GM23338 (cell line): ENCODE measurements around the gene HOXA1. TPM values are rescaled to one million over a fixed set of nuclear protein-coding genes. Genes with fewer than 3 reads are reported as not detected.
A peak's percentile ranks its signal among the peaks of the same experiment; 100 is the strongest.

Source experiments
- ATAC-seq: fragments of 200-7000 bp; cut with Tn5 transposase; 3 replicates; pipeline ENCODE4 v1.9.1; 2020
- DNase-seq: peaks from one replicate; pipeline ENCODE4 v3.0.0-alpha.2; 2015; ENCODE audit warnings: low spot score
- H2AFZ ChIP-seq: fragments of 200-600 bp; sonication (generic); 2 replicates; pipeline ENCODE4 v1.8.0; 2016; ENCODE audit warnings: antibody characterized with exemption, mild to moderate bottlenecking, moderate library complexity
- H3F3A ChIP-seq: fragments of 200-600 bp; sonication (generic); replicated peaks from 2 replicates; pipeline ENCODE4 v1.8.0; 2017; ENCODE audit warnings: antibody characterized with exemption, mixed run types, low read depth
- H3K27ac ChIP-seq: fragments of 200-600 bp; sonication (generic); 2 replicates; pipeline ENCODE4 v1.6.1; 2016; ENCODE audit warnings: low read depth
- H3K27me3 ChIP-seq: fragments of 200-600 bp; sonication (generic); 2 replicates; pipeline ENCODE4 v1.8.0; 2016; ENCODE audit warnings: mild to moderate bottlenecking, mixed run types, moderate library complexity; ENCODE audit not compliant: insufficient read depth
- H3K36me3 ChIP-seq: fragments of 200-600 bp; sonication (generic); 2 replicates; pipeline ENCODE4 v1.8.0; 2016; ENCODE audit warnings: mild to moderate bottlenecking; ENCODE audit not compliant: insufficient read depth
- H3K4me1 ChIP-seq: fragments of 200-600 bp; sonication (generic); 2 replicates; pipeline ENCODE4 v1.8.0; 2016; ENCODE audit warnings: mild to moderate bottlenecking, moderate library complexity; ENCODE audit not compliant: insufficient read depth
- H3K4me2 ChIP-seq: fragments of 200-600 bp; sonication (generic); 2 replicates; pipeline ENCODE4 v1.7.1; 2017; ENCODE audit warnings: mixed run types
- H3K4me3 ChIP-seq: fragments of 200-600 bp; sonication (generic); 2 replicates; pipeline ENCODE4 v1.6.1; 2016; ENCODE audit warnings: mixed run types
- H3K79me2 ChIP-seq: fragments of 200-600 bp; sonication (generic); replicated peaks from 2 replicates; pipeline ENCODE4 v1.8.0; 2017; ENCODE audit warnings: mild to moderate bottlenecking; ENCODE audit not compliant: insufficient read depth
- H3K9me2 ChIP-seq: fragments of 200-600 bp; sonication (generic); 2 replicates; pipeline ENCODE4 v1.8.0; 2017; ENCODE audit not compliant: insufficient read depth
- H4K20me1 ChIP-seq: fragments of 200-600 bp; sonication (generic); replicated peaks from 2 replicates; pipeline ENCODE4 v1.8.0; 2017; ENCODE audit warnings: mild to moderate bottlenecking; ENCODE audit not compliant: insufficient read depth
- H3K27ac Mint-ChIP-seq: 2 replicates; pipeline ENCODE4 v1.8.0; 2020; ENCODE audit warnings: inconsistent platforms, mild to moderate bottlenecking, moderate library complexity, mixed read lengths
- H3K27me3 Mint-ChIP-seq: 3 replicates; pipeline ENCODE4 v1.8.0; 2022; ENCODE audit warnings: low read depth, mild to moderate bottlenecking, moderate library complexity, mixed read lengths, inconsistent platforms; ENCODE audit not compliant: insufficient read depth, poor library complexity
- H3K36me3 Mint-ChIP-seq: 3 replicates; pipeline ENCODE4 v1.8.0; 2021; ENCODE audit warnings: low read depth, mild to moderate bottlenecking, inconsistent platforms, moderate library complexity, mixed read lengths
- H3K4me1 Mint-ChIP-seq: 3 replicates; pipeline ENCODE4 v1.8.0; 2020; ENCODE audit warnings: mild to moderate bottlenecking, inconsistent platforms, mixed read lengths
- H3K4me3 Mint-ChIP-seq: 3 replicates; pipeline ENCODE4 v1.8.0; 2021; ENCODE audit warnings: moderate library complexity, mild to moderate bottlenecking, inconsistent platforms, mixed read lengths
- H3K9me3 Mint-ChIP-seq: 3 replicates; pipeline ENCODE4 v1.8.0; 2020; ENCODE audit warnings: moderate library complexity, mild to moderate bottlenecking, inconsistent platforms, mixed read lengths
- EZH2 ChIP-seq: fragments of 200-600 bp; sonication (generic); IDR thresholded peaks from one replicate; pipeline ENCODE4 v1.8.0; 2017; ENCODE audit warnings: antibody characterized with exemption, mild to moderate bottlenecking, low read depth; ENCODE audit not compliant: unreplicated experiment
- EZH2phosphoT487 ChIP-seq: fragments of 200-600 bp; sonication (generic); IDR thresholded peaks from one replicate; pipeline ENCODE4 v1.8.1; 2018; ENCODE audit warnings: antibody characterized with exemption; ENCODE audit not compliant: unreplicated experiment
- NANOG ChIP-seq: IDR thresholded peaks from 2 replicates; pipeline ENCODE4 v1.6.1; 2016; ENCODE audit warnings: antibody characterized with exemption, borderline replicate concordance
- POLR2AphosphoS5 ChIP-seq: IDR thresholded peaks from 2 replicates; pipeline ENCODE4 v1.6.1; 2016; ENCODE audit warnings: antibody characterized with exemption, low read depth
- polyA plus RNA-seq: library from polyadenylated mRNA; unstranded; fragments of >200 nt; fragmentation: Nextera tagmentation; extraction: Ambion mirVana; gene quantifications from 2 replicates; pipeline ENCODE4 v1.2.1, GENCODE V29; 2016
- total RNA-seq: library from RNA; depleted of rRNA; stranded (reverse); fragments of >200 nt; shearing (Covaris generic); gene quantifications from 2 replicates; pipeline ENCODE4 v1.2.3, GENCODE V29; 2014

HOXA1 gene
- total and polyA plus RNA-seq, 2 experiments from 2014 or later = not detected

GRCh38 chr7:27104341-27105058, 8.7 kb upstream of the HOXA1 start:
- Histone ChIP-seq H2AFZ (no peak overlapping the region), H3K4me2 (no peak overlapping the region), H3K27ac (no peak overlapping the region), H3K36me3 (no peaks in the 10 kb centered on the region), H3K79me2 (no peaks in the 10 kb centered on the region), H3K4me3 (no peak overlapping the region), H3K9me2 (no peaks in the 10 kb centered on the region), H3F3A (peaks cover 52% of the 10 kb centered on the region), H3K4me1 (peaks cover 43% of the 10 kb centered on the region), H3K27me3 (peaks cover 100% of the 10 kb centered on the region), H4K20me1 (peaks cover 75% of the 10 kb centered on the region)
- Mint-ChIP-seq H3K4me1 (peaks cover 35% of the 10 kb centered on the region), H3K9me3 (peaks cover 2% of the 10 kb centered on the region; the same call in 1 of the 3 replicates), H3K27me3 (peaks cover 100% of the 10 kb centered on the region), H3K36me3 (no peaks in the 10 kb centered on the region; the same call in 2 of the 3 replicates), H3K27ac (no peak overlapping the region), H3K4me3 (no peak overlapping the region)
- no peak for ATAC-seq
- DNase-seq = no peak
- TF ChIP-seq EZH2phosphoT487 = peak; percentile 61
- TF ChIP-seq EZH2 = peak; percentile 81
- no peak for TF ChIP-seq NANOG

- no peaks in the 10 kb centered on the region; the same call in 2 of the 3 replicates for H3K36me3 Mint-ChIP-seq
- Histone ChIP-seq H3K4me1 (peaks cover 42% of the 10 kb centered on the region), H3K27me3 (peaks cover 100% of the 10 kb centered on the region), H4K20me1 (peaks cover 71% of the 10 kb centered on the region), H3K9me2 (no peaks in the 10 kb centered on the region), H3K27ac (no peak overlapping the region), H3K79me2 (no peaks in the 10 kb centered on the region), H2AFZ (no peak overlapping the region), H3F3A (peaks cover 49% of the 10 kb centered on the region), H3K4me3 (no peak overlapping the region), H3K36me3 (no peaks in the 10 kb centered on the region), H3K4me2 (no peak overlapping the region)
- H3K4me1 Mint-ChIP-seq = peaks cover 39% of the 10 kb centered on the region
- no peak overlapping the region for H3K27ac Mint-ChIP-seq
- no peak for DNase-seq
- no peak for ATAC-seq
- H3K9me3 Mint-ChIP-seq = peaks cover 7% of the 10 kb centered on the region; the same call in 1 of the 3 replicates
- no peak for TF ChIP-seq POLR2AphosphoS5
- TF ChIP-seq EZH2 = peak; percentile 93
- peak; percentile 95 for TF ChIP-seq EZH2phosphoT487
- peaks cover 100% of the 10 kb centered on the region for H3K27me3 Mint-ChIP-seq
- no peak overlapping the region for H3K4me3 Mint-ChIP-seq
These were observed 7.9 kb upstream of the HOXA1 start for GRCh38 chr7:27103489-27104226.

GRCh38 chr7:27102581-27103442, 7.0 kb upstream of the HOXA1 start, which contains the start of gene HOXA2:
HOXA2 (minus strand) TSS chr7:27102683; CDS start chr7:27102500, 183 bp downstream.
- Mint-ChIP-seq H3K9me3 (peaks cover 7% of the 10 kb centered on the region; the same call in 1 of the 3 replicates), H3K36me3 (no peaks in the 10 kb centered on the region; the same call in 2 of the 3 replicates), H3K4me1 (peaks cover 43% of the 10 kb centered on the region), H3K4me3 (peak within 1 kb of the TSS; percentile 23; the same call in 2 of the 3 replicates), H3K27ac (no peak within 1 kb of the TSS), H3K27me3 (peaks cover 100% of the 10 kb centered on the region)
- Histone ChIP-seq H3K4me3 (peak within 1 kb of the TSS; percentile 46), H3K9me2 (no peaks in the 10 kb centered on the region), H3K79me2 (no peaks in the 10 kb centered on the region), H4K20me1 (peaks cover 74% of the 10 kb centered on the region), H2AFZ (no peak within 1 kb of the TSS; the same call in 1 of the 2 replicates), H3K36me3 (no peaks in the 10 kb centered on the region), H3K4me1 (peaks cover 48% of the 10 kb centered on the region), H3K27ac (no peak within 1 kb of the TSS), H3K27me3 (peaks cover 100% of the 10 kb centered on the region), H3K4me2 (peak within 1 kb of the TSS; percentile 76), H3F3A (peaks cover 54% of the 10 kb centered on the region)
- DNase-seq = no peak
- no peak for ATAC-seq
- TF ChIP-seq EZH2phosphoT487 = peak; percentile 82
- no peak for TF ChIP-seq NANOG
- peak; percentile 87 for TF ChIP-seq EZH2
